Smooth muscle cell (in vitro differentiated cells): ENCODE data around the gene SECISBP2. TPM values are rescaled to one million over a fixed set of nuclear protein-coding genes. Genes with fewer than 3 reads are reported as not detected.

Source experiments
- DNase-seq: peaks from one replicate; lab custom pipeline; 2025; ENCODE audit not compliant: unreplicated experiment; lab: John Stamatoyannopoulos, UW
- H2AFZ ChIP-seq: fragments of 200-600 bp; sonication (generic); 2 replicates; pipeline ENCODE4 v1.6.0; 2016; ENCODE audit warnings: antibody characterized with exemption, low read depth, mild to moderate bottlenecking
- H3F3A ChIP-seq: fragments of 200-600 bp; sonication (generic); 2 replicates; pipeline ENCODE4 v1.6.0; 2017; ENCODE audit warnings: antibody characterized with exemption, low read depth
- H3K27ac ChIP-seq: fragments of 200-600 bp; sonication (generic); 2 replicates; pipeline ENCODE4 v1.5.1; 2016; ENCODE audit warnings: low read depth, mild to moderate bottlenecking
- H3K27me3 ChIP-seq: fragments of 200-600 bp; sonication (generic); 2 replicates; pipeline ENCODE4 v1.6.1; 2016; ENCODE audit warnings: low read depth, mild to moderate bottlenecking
- H3K36me3 ChIP-seq: fragments of 200-600 bp; sonication (generic); 2 replicates; pipeline ENCODE4 v1.5.1; 2016; ENCODE audit warnings: low read depth
- H3K4me1 ChIP-seq: fragments of 200-600 bp; sonication (generic); 2 replicates; pipeline ENCODE4 v1.5.1; 2016; ENCODE audit warnings: low read depth
- H3K4me2 ChIP-seq: fragments of 200-600 bp; sonication (generic); 2 replicates; pipeline ENCODE4 v1.6.0; 2016; ENCODE audit warnings: mild to moderate bottlenecking
- H3K4me3 ChIP-seq: fragments of 200-600 bp; sonication (generic); 2 replicates; pipeline ENCODE4 v1.5.1; 2016; ENCODE audit warnings: mild to moderate bottlenecking
- H3K79me2 ChIP-seq: fragments of 200-600 bp; sonication (generic); 2 replicates; pipeline ENCODE4 v1.6.0; 2016; ENCODE audit warnings: low read depth, mild to moderate bottlenecking
- H3K9ac ChIP-seq: fragments of 200-600 bp; sonication (generic); 2 replicates; pipeline ENCODE4 v1.6.0; 2016; ENCODE audit warnings: low read depth
- H3K9me3 ChIP-seq: fragments of 200-600 bp; sonication (generic); replicated peaks from 2 replicates; pipeline ENCODE4 v1.5.1; 2016; ENCODE audit warnings: low read depth
- H4K20me1 ChIP-seq: fragments of 200-600 bp; sonication (generic); 2 replicates; pipeline ENCODE4 v1.6.0; 2016; ENCODE audit warnings: low read depth
- WGBS: methylation state at CpG from one replicate; pipeline ENCODE4 v1.1.7; 2016; ENCODE audit warnings: low lambda C conversion rate; 5-methylcytosine and 5-hydroxymethylcytosine counted together
- polyA plus RNA-seq: library from polyadenylated mRNA; unstranded; fragments of >200 nt; fragmentation: Nextera tagmentation; extraction: Ambion mirVana; gene quantifications from 2 replicates; pipeline ENCODE4 v1.2.1, GENCODE V29; 2016
- total RNA-seq: library from RNA; depleted of rRNA; stranded (reverse); fragments of >200 nt; gene quantifications from 2 replicates; pipeline ENCODE4 v1.2.3, GENCODE V29; 2014
- TF ChIP-seq, protein P1 (sequence below): fragments of 200-600 bp; sonication (generic); IDR thresholded peaks from 2 replicates; pipeline ENCODE4 v1.5.1; 2017; ENCODE audit warnings: borderline replicate concordance, mild to moderate bottlenecking, antibody characterized with exemption; ENCODE audit not compliant: insufficient read depth, poor library complexity, severe bottlenecking

Gene SECISBP2
- total and polyA plus RNA-seq, 2 experiments from 2014 or later: 12.2 to 25.1 TPM

- DNase-seq: no peak
- H4K20me1 ChIP-seq: peaks cover 42% of the 10 kb centered on the region
- no peak overlapping the region for H3K9ac ChIP-seq
- H3F3A ChIP-seq: no peaks in the 10 kb centered on the region
- H3K9me3 ChIP-seq: no peaks in the 10 kb centered on the region
- no peaks in the 10 kb centered on the region for H3K4me1 ChIP-seq
- H3K36me3 ChIP-seq: peaks cover 30% of the 10 kb centered on the region
- WGBS: 97% methylated on average over 8 of the region's 8 CpGs
- no peak overlapping the region for H3K27ac ChIP-seq
- TF ChIP-seq, protein P1, sequence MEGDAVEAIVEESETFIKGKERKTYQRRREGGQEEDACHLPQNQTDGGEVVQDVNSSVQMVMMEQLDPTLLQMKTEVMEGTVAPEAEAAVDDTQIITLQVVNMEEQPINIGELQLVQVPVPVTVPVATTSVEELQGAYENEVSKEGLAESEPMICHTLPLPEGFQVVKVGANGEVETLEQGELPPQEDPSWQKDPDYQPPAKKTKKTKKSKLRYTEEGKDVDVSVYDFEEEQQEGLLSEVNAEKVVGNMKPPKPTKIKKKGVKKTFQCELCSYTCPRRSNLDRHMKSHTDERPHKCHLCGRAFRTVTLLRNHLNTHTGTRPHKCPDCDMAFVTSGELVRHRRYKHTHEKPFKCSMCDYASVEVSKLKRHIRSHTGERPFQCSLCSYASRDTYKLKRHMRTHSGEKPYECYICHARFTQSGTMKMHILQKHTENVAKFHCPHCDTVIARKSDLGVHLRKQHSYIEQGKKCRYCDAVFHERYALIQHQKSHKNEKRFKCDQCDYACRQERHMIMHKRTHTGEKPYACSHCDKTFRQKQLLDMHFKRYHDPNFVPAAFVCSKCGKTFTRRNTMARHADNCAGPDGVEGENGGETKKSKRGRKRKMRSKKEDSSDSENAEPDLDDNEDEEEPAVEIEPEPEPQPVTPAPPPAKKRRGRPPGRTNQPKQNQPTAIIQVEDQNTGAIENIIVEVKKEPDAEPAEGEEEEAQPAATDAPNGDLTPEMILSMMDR: no peak
- no peak overlapping the region for H3K4me3 ChIP-seq
- no peak overlapping the region for H3K4me2 ChIP-seq
- no peaks in the 10 kb centered on the region for H3K27me3 ChIP-seq
- H3K79me2 ChIP-seq: peaks cover 20% of the 10 kb centered on the region
- H2AFZ ChIP-seq: no peak overlapping the region
Observed at GRCh38 chr9:89328064-89328463, 9.8 kb downstream of the SECISBP2 start.

- Histone ChIP-seq H3K79me2 (peaks cover 3% of the 10 kb centered on the region), H4K20me1 (peaks cover 26% of the 10 kb centered on the region), H3K9ac (no peak overlapping the region), H3F3A (no peaks in the 10 kb centered on the region), H2AFZ (no peak overlapping the region), H3K9me3 (no peaks in the 10 kb centered on the region), H3K4me2 (no peak overlapping the region), H3K36me3 (peaks cover 45% of the 10 kb centered on the region), H3K27ac (no peak overlapping the region), H3K27me3 (no peaks in the 10 kb centered on the region), H3K4me3 (no peak overlapping the region), H3K4me1 (no peaks in the 10 kb centered on the region)
- TF ChIP-seq, protein P1: no peak
- no peak for DNase-seq
Observed at GRCh38 chr9:89329917-89330316, 11.6 kb downstream of the SECISBP2 start.

GRCh38 chr9:89330513-89330912, 12.2 kb downstream of the SECISBP2 start:
- no peak overlapping the region for H3K27ac ChIP-seq
- no peaks in the 10 kb centered on the region for H3K4me1 ChIP-seq
- H3K4me3 ChIP-seq: no peak overlapping the region
- peaks cover 20% of the 10 kb centered on the region for H4K20me1 ChIP-seq
- H3K27me3 ChIP-seq: no peaks in the 10 kb centered on the region
- H2AFZ ChIP-seq: no peak overlapping the region
- 98% methylated on average over 7 of the region's 7 CpGs for WGBS
- H3K9me3 ChIP-seq: no peaks in the 10 kb centered on the region
- peaks cover 45% of the 10 kb centered on the region for H3K36me3 ChIP-seq
- H3F3A ChIP-seq: no peaks in the 10 kb centered on the region
- DNase-seq: no peak
- H3K4me2 ChIP-seq: no peak overlapping the region
- H3K79me2 ChIP-seq: no peaks in the 10 kb centered on the region
- TF ChIP-seq, protein P1: no peak
- H3K9ac ChIP-seq: no peak overlapping the region

GRCh38 chr9:89339807-89340206, 21.5 kb downstream of the SECISBP2 start:
- no peaks in the 10 kb centered on the region for H3K79me2 ChIP-seq
- H3K36me3 ChIP-seq: peaks cover 11% of the 10 kb centered on the region
- H3K4me2 ChIP-seq: no peak overlapping the region
- no peak overlapping the region for H2AFZ ChIP-seq
- no peak overlapping the region for H3K4me3 ChIP-seq
- no peak overlapping the region for H3K9ac ChIP-seq
- H3K27me3 ChIP-seq: no peaks in the 10 kb centered on the region
- no peak overlapping the region for H3K27ac ChIP-seq
- 76% methylated on average over 2 of the region's 2 CpGs for whole genome bisulfite sequencing
- DNase-seq: no peak
- H3F3A ChIP-seq: no peaks in the 10 kb centered on the region
- TF ChIP-seq, protein P1: no peak
- no peaks in the 10 kb centered on the region for H4K20me1 ChIP-seq
- H3K4me1 ChIP-seq: no peaks in the 10 kb centered on the region
- no peaks in the 10 kb centered on the region for H3K9me3 ChIP-seq
